Body of pancreas (tissue), 4 donors: ENCODE measurements around the gene ZNF384. TPM values are rescaled to one million over a fixed set of nuclear protein-coding genes. Genes with fewer than 3 reads are reported as not detected.

Source experiments
- ATAC-seq: fragments of 150-250 bp; one replicate; pipeline ENCODE4 v1.9.1; 2016
- DNase-seq, 4 donors: peaks; one replicate each; pipeline ENCODE4 v3.0.0-alpha.2; 2019
- H3K27ac ChIP-seq, 4 donors: fragments of 200-600 bp; sonication (generic); 1 replicate in 3 of 4; 2 replicates in 1 of 4; pipeline versions ENCODE4 v1.5.1 to v1.6.1; 2016 to 2019; ENCODE audit warnings: mild to moderate bottlenecking in 1 of 4, mixed read lengths in 1 of 4, moderate library complexity in 1 of 4
- H3K27me3 ChIP-seq, 2 donors: fragments of 200-600 bp; sonication (generic); one replicate each; pipeline ENCODE4 v1.6.0; 2016; ENCODE audit warnings: mild to moderate bottlenecking in 1 of 2
- H3K36me3 ChIP-seq, 2 donors: fragments of 200-600 bp; sonication (generic); replicated peaks in 1 of 2; 2 replicates each; pipeline ENCODE4 v1.5.1; 2016; ENCODE audit warnings: low read depth in 2 of 2; ENCODE audit not compliant: insufficient read depth in 1 of 2
- H3K4me1 ChIP-seq: fragments of 200-600 bp; sonication (generic); one replicate; pipeline ENCODE4 v1.6.0; 2016
- H3K4me3 ChIP-seq, 2 donors: fragments of 200-600 bp; sonication (generic); 1 replicate in 1 of 2; 2 replicates in 1 of 2; pipeline ENCODE4 v1.5.1; 2016 to 2019
- H3K9me3 ChIP-seq, 3 donors: fragments of 200-600 bp; sonication (generic); 1 replicate in 2 of 3; 2 replicates in 1 of 3; pipeline ENCODE4 v1.5.1; 2016
- POLR2A ChIP-seq, 3 donors: fragments of 450-650 bp; IDR thresholded peaks; one replicate each; pipeline ENCODE4 v1.6.1; 2016; ENCODE audit warnings: antibody characterized with exemption in 3 of 3, mild to moderate bottlenecking in 2 of 3
- WGBS, 2 donors: methylation state at CpG; one replicate each; pipeline ENCODE4 v1.1.5; 2017; 5-methylcytosine and 5-hydroxymethylcytosine counted together
- intact Hi-C: fragments of 100-400 bp; cut with DNase I; formaldehyde crosslinking; loops from one replicate; pipeline ENCODE4 v1.15.1; 2023
- total RNA-seq, 2 donors: library from RNA; depleted of rRNA; stranded (reverse); fragments of >200 nt; gene quantifications; one replicate each; pipeline ENCODE4 v1.1.0, GENCODE V29; 2016
- TF ChIP-seq, protein P1 (sequence below), 7 experiments: fragments of 450-650 bp in 4 of 7; fragments of 200-600 bp in 3 of 7; sonication (generic) in 3 of 7; IDR thresholded peaks; one replicate each; pipeline ENCODE4 v1.5.1; 2016 to 2019; ENCODE audit warnings: antibody characterized with exemption in 7 of 7

ZNF384 gene
- total RNA-seq, 2 donors from 2014 or later: 20.0 to 25.4 TPM

- no peak for ATAC-seq
Measured at GRCh38 chr12:6703631-6704030, 14.5 kb upstream of the ZNF384 start.

GRCh38 chr12:6701078-6701768 is 12.0 kb upstream of the ZNF384 start:
- H3K4me1 ChIP-seq: peaks cover 14% of the 10 kb centered on the region
- H3K27me3 ChIP-seq: peaks cover 6 to 21% of the 10 kb centered on the region in 2 donors
- no peak for DNase-seq
- ATAC-seq: no peak
- H3K9me3 ChIP-seq: no peaks in the 10 kb centered on the region
- H3K4me3 ChIP-seq: no peak overlapping the region
- 22 to 29% methylated on average over 13 of the region's 13 CpGs for WGBS, 2 donors
- no peak overlapping the region for H3K27ac ChIP-seq
- intact Hi-C loops: no loop called here
- TF ChIP-seq, protein P1, sequence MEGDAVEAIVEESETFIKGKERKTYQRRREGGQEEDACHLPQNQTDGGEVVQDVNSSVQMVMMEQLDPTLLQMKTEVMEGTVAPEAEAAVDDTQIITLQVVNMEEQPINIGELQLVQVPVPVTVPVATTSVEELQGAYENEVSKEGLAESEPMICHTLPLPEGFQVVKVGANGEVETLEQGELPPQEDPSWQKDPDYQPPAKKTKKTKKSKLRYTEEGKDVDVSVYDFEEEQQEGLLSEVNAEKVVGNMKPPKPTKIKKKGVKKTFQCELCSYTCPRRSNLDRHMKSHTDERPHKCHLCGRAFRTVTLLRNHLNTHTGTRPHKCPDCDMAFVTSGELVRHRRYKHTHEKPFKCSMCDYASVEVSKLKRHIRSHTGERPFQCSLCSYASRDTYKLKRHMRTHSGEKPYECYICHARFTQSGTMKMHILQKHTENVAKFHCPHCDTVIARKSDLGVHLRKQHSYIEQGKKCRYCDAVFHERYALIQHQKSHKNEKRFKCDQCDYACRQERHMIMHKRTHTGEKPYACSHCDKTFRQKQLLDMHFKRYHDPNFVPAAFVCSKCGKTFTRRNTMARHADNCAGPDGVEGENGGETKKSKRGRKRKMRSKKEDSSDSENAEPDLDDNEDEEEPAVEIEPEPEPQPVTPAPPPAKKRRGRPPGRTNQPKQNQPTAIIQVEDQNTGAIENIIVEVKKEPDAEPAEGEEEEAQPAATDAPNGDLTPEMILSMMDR (IDR thresholded peaks at IDR 0.05): no peak
- TF ChIP-seq POLR2A (IDR thresholded peaks at IDR 0.05): no peak
- H3K36me3 ChIP-seq: no peaks in the 10 kb centered on the region

More at GRCh38 chr12:6703631-6704030, 14.5 kb upstream of the ZNF384 start:
- 8 to 13% methylated on average over 4 to 10 of the region's 10 CpGs for WGBS, 2 donors
- H3K27me3 ChIP-seq: peaks cover 6 to 21% of the 10 kb centered on the region in 2 donors
- no peak overlapping the region for H3K27ac ChIP-seq
- H3K36me3 ChIP-seq: no peaks in the 10 kb centered on the region
- DNase-seq: no peak
- TF ChIP-seq POLR2A (IDR thresholded peaks at IDR 0.05): no peak
- TF ChIP-seq, protein P1 (IDR thresholded peaks at IDR 0.05): no peak
- H3K9me3 ChIP-seq: no peaks in the 10 kb centered on the region
- H3K4me3 ChIP-seq: no peak overlapping the region
- H3K4me1 ChIP-seq: peaks cover 14% of the 10 kb centered on the region
- intact Hi-C loops: no loop called here

DNA sequence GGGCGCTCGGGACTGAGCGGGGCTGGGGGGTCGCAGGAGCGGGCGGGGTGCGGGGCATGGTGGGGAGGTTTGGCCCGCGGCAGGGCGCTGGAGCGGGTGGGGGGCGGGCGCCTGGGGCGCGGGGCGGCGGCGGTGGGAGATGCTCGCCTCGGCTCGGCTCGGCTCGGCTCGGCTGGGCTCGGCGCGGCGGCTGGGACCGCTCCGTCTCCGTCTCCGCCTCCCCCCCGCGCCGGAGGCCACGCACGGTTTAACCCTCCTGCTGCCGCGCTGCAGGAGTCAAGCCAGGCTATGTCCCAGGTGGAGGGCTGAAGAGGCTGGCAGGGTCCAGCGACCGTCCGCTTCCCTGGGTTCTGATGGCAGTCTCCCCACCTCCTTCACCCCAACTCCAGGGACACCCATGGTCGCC is 11.5 kb upstream of the ZNF384 start, which contains the start of gene PIANP:
TSS of gene PIANP (minus strand) at position 170 of the 406 bp plus-strand sequence. CDS start 2,754 bp downstream, outside the sequence.
- Histone ChIP-seq H3K9me3 (no peaks in the 10 kb centered on the region), H3K27ac (no peak within 1 kb of the TSS), H3K36me3 (no peaks in the 10 kb centered on the region), H3K27me3 (peaks cover 6 to 21% of the 10 kb centered on the region in 2 donors), H3K4me3 (no peak within 1 kb of the TSS), H3K4me1 (peaks cover 14% of the 10 kb centered on the region)
- 4 to 6% methylated on average over 4 of the region's 43 CpGs for WGBS, 2 donors
- TF ChIP-seq POLR2A (IDR thresholded peaks at IDR 0.05): no peak
- TF ChIP-seq, protein P1 (IDR thresholded peaks at IDR 0.05): no peak
- peak in 3 of 4 donors; percentile 22 to 50 (median 40) for DNase-seq
- peak; percentile 68 for ATAC-seq
- intact Hi-C loops: no loop called here

GRCh38 chr12:6699989-6700645 is 10.9 kb upstream of the ZNF384 start:
- DNase-seq (no peak), ATAC-seq (no peak)
- no peaks in the 10 kb centered on the region for H3K9me3 ChIP-seq
- no peaks in the 10 kb centered on the region for H3K36me3 ChIP-seq
- intact Hi-C loops: no loop called here
- peaks cover 6 to 21% of the 10 kb centered on the region in 2 donors for H3K27me3 ChIP-seq
- no peak overlapping the region for H3K4me3 ChIP-seq
- 2 to 10% methylated on average over 2 to 45 of the region's 65 CpGs for WGBS, 2 donors
- TF ChIP-seq, protein P1 (IDR thresholded peaks at IDR 0.05): no peak
- no peak for TF ChIP-seq POLR2A (IDR thresholded peaks at IDR 0.05)
- H3K4me1 ChIP-seq: peaks cover 14% of the 10 kb centered on the region
- no peak overlapping the region for H3K27ac ChIP-seq
